Measurements from ENCODE around the gene ANP32E. TPM values are rescaled to one million over a fixed set of nuclear protein-coding genes. Genes with fewer than 3 reads are reported as not detected.

The ANP32E gene
- total and polyA plus RNA-seq, 2 of the 13 experiments (the other 11 are each of a cell fraction or from before 2014, with no cell fraction given), result 10.3 to 53.0 TPM

DNA sequence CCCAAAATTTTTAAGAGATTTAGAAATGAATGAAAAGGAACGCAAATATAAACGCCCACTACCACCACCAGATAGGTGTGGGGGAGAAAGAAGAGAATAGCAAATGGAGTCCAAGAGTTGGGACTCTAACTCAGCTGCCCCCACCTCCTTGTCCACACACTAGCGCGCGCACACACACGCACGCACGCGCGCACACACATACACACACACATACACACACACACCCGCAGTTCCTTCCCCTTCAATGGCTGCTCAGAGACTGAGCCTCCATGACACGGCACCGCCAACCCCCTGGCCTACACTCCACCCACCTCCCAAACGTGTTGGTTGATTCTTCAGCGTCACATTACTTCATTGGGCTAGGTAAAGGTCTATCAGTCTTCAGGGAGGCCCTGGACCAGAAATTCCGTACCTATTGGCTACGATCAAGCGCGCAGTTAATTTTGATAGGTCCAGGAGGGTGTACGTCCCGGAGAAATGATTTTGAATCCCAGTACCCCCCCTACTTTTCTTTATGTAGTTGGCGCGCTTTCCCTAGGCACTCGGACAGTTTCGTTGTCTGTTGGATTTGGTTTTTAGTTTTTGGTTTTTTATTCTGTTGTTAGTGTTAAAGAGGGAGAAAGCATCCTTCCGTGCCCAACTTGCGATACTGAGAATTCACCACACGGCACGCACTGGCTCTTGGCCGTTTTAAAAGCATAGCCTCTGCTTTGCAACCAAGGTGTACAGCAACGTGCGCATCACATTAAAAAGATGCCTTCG lies at the start of gene ANP32E (continued):
- TF ChIP-seq ZNF660 (CRISPR knock-in tag; IDR thresholded peaks at IDR 0.05; ENCODE audit: borderline replicate concordance, low read depth) (no peak), MBNL3 (CRISPR knock-in tag; conservative IDR thresholded peaks at IDR 0.05) (no peak), MZF1 (CRISPR knock-in tag; IDR thresholded peaks at IDR 0.05; ENCODE audit: borderline replicate concordance) (no peak), HOXA9 (CRISPR knock-in tag; IDR thresholded peaks at IDR 0.05; ENCODE audit: borderline replicate concordance) (peak; percentile 94), CCDC6 (CRISPR knock-in tag; IDR thresholded peaks at IDR 0.05) (peak; percentile 96; the same call in 1 of the 2 replicates), AHR (CRISPR knock-in tag; IDR thresholded peaks at IDR 0.05) (peak; percentile 89; the same call in 1 of the 2 replicates), NKX3-1 (CRISPR knock-in tag; IDR thresholded peaks at IDR 0.05) (peak; percentile 47; the same call in 1 of the 2 replicates), TCF12 (IDR thresholded peaks at IDR 0.05) (no peak), TCF12 (CRISPR knock-in tag; IDR thresholded peaks at IDR 0.05) (no peak), EEA1 (CRISPR knock-in tag; IDR thresholded peaks at IDR 0.05; ENCODE audit: borderline replicate concordance) (0 out of 2 replicates have a peak, but pooled peaks have one; percentile 41), PHF8 (CRISPR knock-in tag; IDR thresholded peaks at IDR 0.05) (peak; percentile 50), ZNF251 (CRISPR knock-in tag; IDR thresholded peaks at IDR 0.05) (peak; percentile 66; the same call in 1 of the 2 replicates), ZBTB20 (CRISPR knock-in tag; IDR thresholded peaks at IDR 0.05; ENCODE audit: borderline replicate concordance, low read depth) (peak; percentile 13; the same call in 1 of the 2 replicates), SP5 (CRISPR knock-in tag; IDR thresholded peaks at IDR 0.05; ENCODE audit: borderline replicate concordance, low read depth) (peak; percentile 15; the same call in 1 of the 2 replicates), ZMAT3 (CRISPR knock-in tag; conservative IDR thresholded peaks at IDR 0.05) (0 out of 2 replicates have a peak, but pooled peaks have one; percentile 65)
- TF ChIP-seq, protein P1, sequence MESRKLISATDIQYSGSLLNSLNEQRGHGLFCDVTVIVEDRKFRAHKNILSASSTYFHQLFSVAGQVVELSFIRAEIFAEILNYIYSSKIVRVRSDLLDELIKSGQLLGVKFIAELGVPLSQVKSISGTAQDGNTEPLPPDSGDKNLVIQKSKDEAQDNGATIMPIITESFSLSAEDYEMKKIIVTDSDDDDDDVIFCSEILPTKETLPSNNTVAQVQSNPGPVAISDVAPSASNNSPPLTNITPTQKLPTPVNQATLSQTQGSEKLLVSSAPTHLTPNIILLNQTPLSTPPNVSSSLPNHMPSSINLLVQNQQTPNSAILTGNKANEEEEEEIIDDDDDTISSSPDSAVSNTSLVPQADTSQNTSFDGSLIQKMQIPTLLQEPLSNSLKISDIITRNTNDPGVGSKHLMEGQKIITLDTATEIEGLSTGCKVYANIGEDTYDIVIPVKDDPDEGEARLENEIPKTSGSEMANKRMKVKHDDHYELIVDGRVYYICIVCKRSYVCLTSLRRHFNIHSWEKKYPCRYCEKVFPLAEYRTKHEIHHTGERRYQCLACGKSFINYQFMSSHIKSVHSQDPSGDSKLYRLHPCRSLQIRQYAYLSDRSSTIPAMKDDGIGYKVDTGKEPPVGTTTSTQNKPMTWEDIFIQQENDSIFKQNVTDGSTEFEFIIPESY (CRISPR knock-in tag; IDR thresholded peaks at IDR 0.05), result peak; percentile 36; the same call in 1 of the 2 replicates
- TF ChIP-seq, protein P2, sequence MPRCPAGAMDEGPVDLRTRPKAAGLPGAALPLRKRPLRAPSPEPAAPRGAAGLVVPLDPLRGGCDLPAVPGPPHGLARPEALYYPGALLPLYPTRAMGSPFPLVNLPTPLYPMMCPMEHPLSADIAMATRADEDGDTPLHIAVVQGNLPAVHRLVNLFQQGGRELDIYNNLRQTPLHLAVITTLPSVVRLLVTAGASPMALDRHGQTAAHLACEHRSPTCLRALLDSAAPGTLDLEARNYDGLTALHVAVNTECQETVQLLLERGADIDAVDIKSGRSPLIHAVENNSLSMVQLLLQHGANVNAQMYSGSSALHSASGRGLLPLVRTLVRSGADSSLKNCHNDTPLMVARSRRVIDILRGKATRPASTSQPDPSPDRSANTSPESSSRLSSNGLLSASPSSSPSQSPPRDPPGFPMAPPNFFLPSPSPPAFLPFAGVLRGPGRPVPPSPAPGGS (CRISPR knock-in tag; IDR thresholded peaks at IDR 0.05), result no peak; the same call in 1 of the 2 replicates
- TF ChIP-seq, protein P3, sequence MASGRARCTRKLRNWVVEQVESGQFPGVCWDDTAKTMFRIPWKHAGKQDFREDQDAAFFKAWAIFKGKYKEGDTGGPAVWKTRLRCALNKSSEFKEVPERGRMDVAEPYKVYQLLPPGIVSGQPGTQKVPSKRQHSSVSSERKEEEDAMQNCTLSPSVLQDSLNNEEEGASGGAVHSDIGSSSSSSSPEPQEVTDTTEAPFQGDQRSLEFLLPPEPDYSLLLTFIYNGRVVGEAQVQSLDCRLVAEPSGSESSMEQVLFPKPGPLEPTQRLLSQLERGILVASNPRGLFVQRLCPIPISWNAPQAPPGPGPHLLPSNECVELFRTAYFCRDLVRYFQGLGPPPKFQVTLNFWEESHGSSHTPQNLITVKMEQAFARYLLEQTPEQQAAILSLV (CRISPR knock-in tag; IDR thresholded peaks at IDR 0.05; ENCODE audit: borderline replicate concordance), result peak; percentile 75
- TF ChIP-seq, protein P4, sequence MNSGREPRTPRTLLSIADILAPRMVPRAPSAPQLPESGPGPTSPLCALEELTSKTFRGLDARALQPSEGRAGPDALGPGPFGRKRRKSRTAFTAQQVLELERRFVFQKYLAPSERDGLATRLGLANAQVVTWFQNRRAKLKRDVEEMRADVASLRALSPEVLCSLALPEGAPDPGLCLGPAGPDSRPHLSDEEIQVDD (CRISPR knock-in tag; IDR thresholded peaks at IDR 0.05; ENCODE audit: borderline replicate concordance), result no peak
- TF ChIP-seq, protein P5, sequence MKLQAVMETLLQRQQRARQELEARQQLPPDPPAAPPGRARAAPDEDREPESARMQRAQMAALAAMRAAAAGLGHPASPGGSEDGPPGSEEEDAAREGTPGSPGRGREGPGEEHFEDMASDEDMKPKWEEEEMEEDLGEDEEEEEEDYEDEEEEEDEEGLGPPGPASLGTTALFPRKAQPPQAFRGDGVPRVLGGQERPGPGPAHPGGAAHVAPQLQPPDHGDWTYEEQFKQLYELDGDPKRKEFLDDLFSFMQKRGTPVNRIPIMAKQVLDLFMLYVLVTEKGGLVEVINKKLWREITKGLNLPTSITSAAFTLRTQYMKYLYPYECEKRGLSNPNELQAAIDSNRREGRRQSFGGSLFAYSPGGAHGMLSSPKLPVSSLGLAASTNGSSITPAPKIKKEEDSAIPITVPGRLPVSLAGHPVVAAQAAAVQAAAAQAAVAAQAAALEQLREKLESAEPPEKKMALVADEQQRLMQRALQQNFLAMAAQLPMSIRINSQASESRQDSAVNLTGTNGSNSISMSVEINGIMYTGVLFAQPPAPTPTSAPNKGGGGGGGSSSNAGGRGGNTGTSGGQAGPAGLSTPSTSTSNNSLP (IDR thresholded peaks at IDR 0.05; ENCODE audit: low read depth, low read length), result peak; percentile 60
- TF ChIP-seq, protein P6, sequence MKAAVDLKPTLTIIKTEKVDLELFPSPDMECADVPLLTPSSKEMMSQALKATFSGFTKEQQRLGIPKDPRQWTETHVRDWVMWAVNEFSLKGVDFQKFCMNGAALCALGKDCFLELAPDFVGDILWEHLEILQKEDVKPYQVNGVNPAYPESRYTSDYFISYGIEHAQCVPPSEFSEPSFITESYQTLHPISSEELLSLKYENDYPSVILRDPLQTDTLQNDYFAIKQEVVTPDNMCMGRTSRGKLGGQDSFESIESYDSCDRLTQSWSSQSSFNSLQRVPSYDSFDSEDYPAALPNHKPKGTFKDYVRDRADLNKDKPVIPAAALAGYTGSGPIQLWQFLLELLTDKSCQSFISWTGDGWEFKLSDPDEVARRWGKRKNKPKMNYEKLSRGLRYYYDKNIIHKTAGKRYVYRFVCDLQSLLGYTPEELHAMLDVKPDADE (CRISPR knock-in tag; IDR thresholded peaks at IDR 0.05), result peak; percentile 37
